CD14-positive monocyte (primary cell): ENCODE measurements around the gene CTDSPL2. TPM values are rescaled to one million over a fixed set of nuclear protein-coding genes. Genes with fewer than 3 reads are reported as not detected.
A peak's percentile ranks its signal among the peaks of the same experiment; 100 is the strongest.

ENCODE experiments used
- DNase-seq, 3 donors: peaks; one replicate each; pipeline ENCODE4 v3.0.0-alpha.2; 2011 to 2022
- H2AFZ ChIP-seq: 2 replicates; pipeline ENCODE4 v1.6.0; 2012; ENCODE audit warnings: mild to moderate bottlenecking, low read depth, low read length, inconsistent platforms; ENCODE audit not compliant: insufficient read depth, poor library complexity, severe bottlenecking
- H3K27ac ChIP-seq, 2 donors: 1 replicate in 1 of 2; 2 replicates in 1 of 2; pipeline ENCODE4 v1.5.1; 2012 to 2013; ENCODE audit warnings: low read length in 2 of 2, control low read depth in 1 of 2, inconsistent platforms in 1 of 2, low read depth in 1 of 2, mild to moderate bottlenecking in 1 of 2
- H3K27me3 ChIP-seq, 2 donors: one replicate each; pipeline versions ENCODE4 v1.6.0 to v1.6.1; 2011 to 2013; ENCODE audit warnings: low read length in 2 of 2; ENCODE audit not compliant: control insufficient read depth in 2 of 2, insufficient read depth in 2 of 2
- H3K36me3 ChIP-seq, 2 donors: replicated peaks in 1 of 2; 1 replicate in 1 of 2; 2 replicates in 1 of 2; pipeline versions ENCODE4 v1.5.1 to v1.6.1; 2012 to 2013; ENCODE audit warnings: low read length in 2 of 2, control low read depth in 1 of 2, inconsistent platforms in 1 of 2, mild to moderate bottlenecking in 1 of 2; ENCODE audit not compliant: insufficient read depth in 2 of 2, control insufficient read depth in 1 of 2
- H3K4me1 ChIP-seq, 2 donors: 1 replicate in 1 of 2; 2 replicates in 1 of 2; pipeline versions ENCODE4 v1.5.1 to v1.6.1; 2012 to 2013; ENCODE audit warnings: low read length in 2 of 2, control low read depth in 1 of 2, inconsistent platforms in 1 of 2, mild to moderate bottlenecking in 1 of 2, moderate library complexity in 1 of 2; ENCODE audit not compliant: insufficient read depth in 2 of 2, control insufficient read depth in 1 of 2
- H3K4me2 ChIP-seq: replicated peaks from 2 replicates; pipeline ENCODE3; 2012; ENCODE audit warnings: low read length, moderate library complexity, mild to moderate bottlenecking; ENCODE audit not compliant: poor library complexity, severe bottlenecking; ENCODE audit errors: extremely low read depth
- H3K4me3 ChIP-seq, 3 experiments: fragments of 200-600 bp in 1 of 3; sonication (generic) in 1 of 3; replicated peaks in 1 of 3; 1 replicate in 2 of 3; 2 replicates in 1 of 3; pipeline ENCODE4 v1.5.1; 2011 to 2013; ENCODE audit warnings: low read length in 3 of 3, mild to moderate bottlenecking in 3 of 3, control low read depth in 2 of 3, low read depth in 2 of 3, inconsistent platforms in 1 of 3, moderate library complexity in 1 of 3
- H3K79me2 ChIP-seq: 2 replicates; pipeline ENCODE4 v1.6.0; 2012; ENCODE audit warnings: mild to moderate bottlenecking, control low read depth, inconsistent platforms, low read length, moderate library complexity; ENCODE audit not compliant: insufficient read depth
- H3K9ac ChIP-seq: 2 replicates; pipeline ENCODE4 v1.6.0; 2017; ENCODE audit warnings: low read length, mild to moderate bottlenecking; ENCODE audit not compliant: insufficient read depth, poor library complexity, severe bottlenecking
- H3K9me3 ChIP-seq, 2 donors: replicated peaks in 1 of 2; 1 replicate in 1 of 2; 2 replicates in 1 of 2; pipeline versions ENCODE4 v1.5.1 to v1.6.1; 2012 to 2013; ENCODE audit warnings: low read length in 2 of 2, control low read depth in 1 of 2; ENCODE audit not compliant: control insufficient read depth in 1 of 2, insufficient read depth in 1 of 2
- H4K20me1 ChIP-seq: 2 replicates; pipeline ENCODE4 v1.6.0; 2012; ENCODE audit warnings: mild to moderate bottlenecking, low read length, control low read depth, moderate library complexity; ENCODE audit not compliant: insufficient read depth
- H3K27ac Mint-ChIP-seq, 7 donors: one replicate each; pipeline ENCODE4 v1.8.0; 2020; ENCODE audit warnings: mild to moderate bottlenecking in 7 of 7, mixed read lengths in 7 of 7, moderate library complexity in 6 of 7, inconsistent platforms in 2 of 7
- H3K27me3 Mint-ChIP-seq, 3 donors: one replicate each; pipeline ENCODE4 v1.8.0; 2021 to 2022; ENCODE audit warnings: low read depth in 3 of 3, mild to moderate bottlenecking in 3 of 3, mixed read lengths in 3 of 3, moderate library complexity in 3 of 3, inconsistent platforms in 1 of 3
- H3K36me3 Mint-ChIP-seq, 2 donors: one replicate each; pipeline ENCODE4 v1.8.0; 2020; ENCODE audit warnings: mixed read lengths in 2 of 2, inconsistent platforms in 1 of 2, mild to moderate bottlenecking in 1 of 2
- H3K4me1 Mint-ChIP-seq: one replicate; pipeline ENCODE4 v1.8.0; 2020; ENCODE audit warnings: mild to moderate bottlenecking, mixed read lengths
- H3K4me3 Mint-ChIP-seq, 2 donors: one replicate each; pipeline ENCODE4 v1.8.0; 2020; ENCODE audit warnings: mild to moderate bottlenecking in 2 of 2, mixed read lengths in 2 of 2, moderate library complexity in 1 of 2
- H3K9me3 Mint-ChIP-seq, 7 donors: one replicate each; pipeline ENCODE4 v1.8.0; 2020 to 2022; ENCODE audit warnings: mixed read lengths in 7 of 7, mild to moderate bottlenecking in 6 of 7, moderate library complexity in 6 of 7, inconsistent platforms in 2 of 7
- CTCF ChIP-seq: fragments of 200-600 bp; IDR thresholded peaks from one replicate; pipeline ENCODE4 v1.8.0; 2022; ENCODE audit warnings: antibody characterized with exemption, mild to moderate bottlenecking
- WGBS: methylation state at CpG from one replicate; pipeline ENCODE4 v1.1.5; 2013; ENCODE audit warnings: missing lambda C conversion rate; ENCODE audit not compliant: insufficient coverage; 5-methylcytosine and 5-hydroxymethylcytosine counted together
- intact Hi-C, 2 donors: fragments of 100-400 bp; cut with micrococcal nuclease; formaldehyde crosslinking; loops; one replicate each; pipeline versions ENCODE4 v1.15.0 to v1.15.1; 2023
- polyA plus RNA-seq, 3 donors: library from polyadenylated mRNA; depleted of rRNA in 1 of 3; unstranded in 2 of 3; stranded (reverse) in 1 of 3; fragments of 300-500 nt in 2 of 3; fragments of >200 nt in 1 of 3; fragmentation: Illumina TruSeq in 2 of 3; gene quantifications; 1 replicate in 2 of 3; 2 replicates in 1 of 3; pipeline ENCODE4 v1.2.3, GENCODE V29; 2012 to 2021

CTDSPL2 gene
- polyA plus RNA-seq, 3 donors, result 18.1 to 31.4 (median 24.5) TPM

- no peaks in the 10 kb centered on the region for H3K79me2 ChIP-seq
- peak; percentile 1 to 6 (median 4) for DNase-seq
- no peak overlapping the region for H3K4me2 ChIP-seq
- intact Hi-C loops, result no loop called here
- Mint-ChIP-seq H3K4me1 (no peaks in the 10 kb centered on the region), H3K9me3 (no peaks in the 10 kb centered on the region), H3K36me3 (peaks cover 42 to 63% of the 10 kb centered on the region in 2 donors), H3K27ac (no peak overlapping the region), H3K4me3 (no peak overlapping the region), H3K27me3 (no peaks in the 10 kb centered on the region)
- H2AFZ ChIP-seq, result no peak overlapping the region
- WGBS, result no CpG with 5 or more reads among the region's 3 CpGs
- H3K27ac ChIP-seq, result no peak overlapping the region
- H4K20me1 ChIP-seq, result peaks cover 6% of the 10 kb centered on the region
- no peaks in the 10 kb centered on the region for H3K9me3 ChIP-seq
- no peaks in the 10 kb centered on the region for H3K27me3 ChIP-seq
- peak; percentile 69 for TF ChIP-seq CTCF
- no peaks in the 10 kb centered on the region for H3K4me1 ChIP-seq
- no peak overlapping the region for H3K4me3 ChIP-seq
- peaks cover 54 to 81% of the 10 kb centered on the region in 2 donors for H3K36me3 ChIP-seq
- H3K9ac ChIP-seq, result no peak overlapping the region
Observed at GRCh38 chr15:44501768-44502366, 74.4 kb downstream of the CTDSPL2 start.

- Histone ChIP-seq H3K36me3 (peaks cover 42 to 85% of the 10 kb centered on the region in 2 donors), H4K20me1 (peaks cover 4% of the 10 kb centered on the region), H3K4me1 (no peaks in the 10 kb centered on the region), H2AFZ (no peak overlapping the region), H3K79me2 (peaks cover under 1% of the 10 kb centered on the region), H3K27ac (no peak overlapping the region), H3K9me3 (no peaks in the 10 kb centered on the region), H3K9ac (no peak overlapping the region), H3K4me2 (no peak overlapping the region), H3K27me3 (no peaks in the 10 kb centered on the region), H3K4me3 (no peak overlapping the region)
- H3K27me3 Mint-ChIP-seq, result no peaks in the 10 kb centered on the region
- H3K9me3 Mint-ChIP-seq, result no peaks in the 10 kb centered on the region
- H3K4me1 Mint-ChIP-seq, result no peaks in the 10 kb centered on the region
- peaks cover 37 to 68% of the 10 kb centered on the region in 2 donors for H3K36me3 Mint-ChIP-seq
- H3K27ac Mint-ChIP-seq, result no peak overlapping the region
- no peak for TF ChIP-seq CTCF
- no peak for DNase-seq
- H3K4me3 Mint-ChIP-seq, result no peak overlapping the region
- intact Hi-C loops, result no loop called here
Observed at GRCh38 chr15:44516436-44516835, 89.0 kb downstream of the CTDSPL2 start.
